HepG2 (cell line): ENCODE measurements around the gene NPB. TPM values are rescaled to one million over a fixed set of nuclear protein-coding genes. Genes with fewer than 3 reads are reported as not detected.

ENCODE experiments used
- AFF4 ChIP-seq: sonication (generic); formaldehyde crosslinking; IDR thresholded peaks from 2 replicates; pipeline ENCODE4 v1.4.0; 2020; ENCODE audit warnings: missing genetic modification reagents
- ATF3 ChIP-seq: sonication (generic); formaldehyde crosslinking; IDR thresholded peaks from 2 replicates; pipeline ENCODE4 v1.4.0; 2020; ENCODE audit warnings: missing genetic modification reagents
- GPBP1L1 ChIP-seq: sonication (generic); formaldehyde crosslinking; IDR thresholded peaks from 2 replicates; pipeline ENCODE4 v1.5.0; 2020; ENCODE audit warnings: mild to moderate bottlenecking, missing genetic modification reagents
- KLF11 ChIP-seq: IDR thresholded peaks from 2 replicates; pipeline ENCODE4 v1.6.1; 2016; ENCODE audit warnings: missing compliant biosample characterization
- MTA1 ChIP-seq: sonication (generic); formaldehyde crosslinking; IDR thresholded peaks from 2 replicates; pipeline ENCODE4 v1.4.0; 2020; ENCODE audit warnings: missing genetic modification reagents, mild to moderate bottlenecking, borderline replicate concordance
- SIN3A ChIP-seq: IDR thresholded peaks from 2 replicates; pipeline ENCODE4 v1.6.1; 2011; ENCODE audit warnings: low read depth, mild to moderate bottlenecking, control low read depth, low read length, borderline replicate concordance
- SNAPC4 ChIP-seq: sonication (generic); formaldehyde crosslinking; IDR thresholded peaks from 2 replicates; pipeline ENCODE4 v1.4.0; 2020; ENCODE audit warnings: mild to moderate bottlenecking, missing genetic modification reagents
- SP1 ChIP-seq, 2 experiments: fragments of 450-650 bp in 1 of 2; sonication (generic) in 1 of 2; formaldehyde crosslinking in 1 of 2; IDR thresholded peaks; 2 replicates each; pipeline versions ENCODE4 v1.4.0 to v1.6.1; 2016 to 2020; ENCODE audit warnings: missing genetic modification reagents in 1 of 2
- THAP8 ChIP-seq: sonication (generic); formaldehyde crosslinking; IDR thresholded peaks from 2 replicates; pipeline ENCODE4 v1.5.1; 2020; ENCODE audit warnings: missing genetic modification reagents, mild to moderate bottlenecking, borderline replicate concordance
- TSC22D2 ChIP-seq: sonication (generic); formaldehyde crosslinking; IDR thresholded peaks from 2 replicates; pipeline ENCODE4 v1.5.1; 2020; ENCODE audit warnings: missing genetic modification reagents, mild to moderate bottlenecking, borderline replicate concordance
- ZNF766 ChIP-seq: sonication (generic); formaldehyde crosslinking; IDR thresholded peaks from 2 replicates; pipeline ENCODE4 v1.5.0; 2020; ENCODE audit warnings: missing genetic modification reagents, borderline replicate concordance
- ZNF770 ChIP-seq: sonication (generic); formaldehyde crosslinking; IDR thresholded peaks from 2 replicates; pipeline ENCODE4 v1.5.0; 2020; ENCODE audit warnings: mild to moderate bottlenecking, missing genetic modification reagents
- ZNF792 ChIP-seq: IDR thresholded peaks from 2 replicates; pipeline ENCODE4 v1.6.1; 2016
- polyA plus RNA-seq, 8 experiments: library from polyadenylated mRNA; depleted of rRNA in 3 of 8; stranded (reverse) in 7 of 8; unstranded in 1 of 8; fragments of >200 nt; fragmentation: Illumina TruSeq in 4 of 8; extraction: Trizol in 4 of 8; gene quantifications; 2 replicates each; pipeline versions ENCODE4 v1.2.1 to v1.2.3, GENCODE V29; 2011 to 2016; ENCODE audit warnings: low read depth in 4 of 8, missing spikeins in 1 of 8, mixed read lengths in 1 of 8; ENCODE audit not compliant: insufficient read depth in 1 of 8
- total RNA-seq, 5 experiments: library from RNA; depleted of rRNA; stranded (reverse); fragments of >200 nt; fragmentation: Illumina TruSeq; extraction: Trizol; gene quantifications; 2 replicates each; pipeline ENCODE4 v1.2.3, GENCODE V29; 2016; ENCODE audit warnings: low read depth in 1 of 5

NPB gene
- total and polyA plus RNA-seq, 2 of the 13 experiments (the other 11 are each of a cell fraction or from before 2014, with no cell fraction given): 0.11 to 0.93 TPM

- TF ChIP-seq GPBP1L1 (no peak), ZNF770 (CRISPR knock-in tag) (peak; percentile 15; the same call in 1 of the 2 replicates), AFF4 (CRISPR knock-in tag) (no peak), TSC22D2 (CRISPR knock-in tag) (0 out of 2 replicates have a peak, but pooled peaks have one; percentile 33), ZNF792 (CRISPR knock-in tag) (peak; percentile 25; the same call in 1 of the 2 replicates), THAP8 (CRISPR knock-in tag) (no peak), KLF11 (CRISPR knock-in tag) (no peak), ATF3 (CRISPR knock-in tag) (peak; percentile 59; the same call in 1 of the 2 replicates), MTA1 (peak; percentile 74; the same call in 1 of the 2 replicates), SP1 (IDR thresholded peaks at IDR 0.05) (no peak), SP1 (CRISPR knock-in tag; IDR thresholded peaks at IDR 0.05) (peak; percentile 31; the same call in 1 of the 2 replicates), SNAPC4 (CRISPR knock-in tag) (no peak), SIN3A (peak; percentile 83; the same call in 1 of the 2 replicates), ZNF766 (no peak)
These were observed 41.9 kb upstream of the NPB start, which contains the start of gene P4HB (continued) for GRCh38 chr17:81859906-81860755.
